ENCODE results near the gene DYSF. TPM values are rescaled to one million over a fixed set of nuclear protein-coding genes. Genes with fewer than 3 reads are reported as not detected.

Gene DYSF
- total RNA-seq, 2 donors from 2014 or later: 0.77 to 1.6 TPM

- DNase-seq: no peak
- H3K4me3 Mint-ChIP-seq: no peak overlapping the region
- no peaks in the 10 kb centered on the region for H3K36me3 Mint-ChIP-seq (ENCODE audit: insufficient read depth in 2 of 2)
- ATAC-seq (replicated peaks in 1 of 2): no peak
- no peaks in the 10 kb centered on the region for H3K4me1 Mint-ChIP-seq (ENCODE audit: low read depth)
- H3K27me3 Mint-ChIP-seq (ENCODE audit: low read depth): no peaks in the 10 kb centered on the region
- no peaks in the 10 kb centered on the region for H3K9me3 Mint-ChIP-seq
- no peak overlapping the region for H3K27ac Mint-ChIP-seq
These were observed 130.5 kb downstream of the DYSF start for GRCh38 chr2:71583876-71584275.

GRCh38 chr2:71586471-71586870 is 133.1 kb downstream of the DYSF start:
- H3K27me3 Mint-ChIP-seq (ENCODE audit: low read depth): no peaks in the 10 kb centered on the region
- no peak overlapping the region for H3K27ac Mint-ChIP-seq
- ATAC-seq (replicated peaks in 1 of 2) (no peak), DNase-seq (no peak)
- no peak overlapping the region for H3K4me3 Mint-ChIP-seq
- no peaks in the 10 kb centered on the region for H3K4me1 Mint-ChIP-seq (ENCODE audit: low read depth)
- H3K9me3 Mint-ChIP-seq: no peaks in the 10 kb centered on the region
- no peaks in the 10 kb centered on the region for H3K36me3 Mint-ChIP-seq (ENCODE audit: insufficient read depth in 2 of 2)

GRCh38 chr2:71587509-71588073 is 134.2 kb downstream of the DYSF start:
- Mint-ChIP-seq H3K4me3 (no peak overlapping the region), H3K9me3 (no peaks in the 10 kb centered on the region), H3K27ac (no peak overlapping the region), H3K4me1 (ENCODE audit: low read depth) (no peaks in the 10 kb centered on the region), H3K36me3 (ENCODE audit: insufficient read depth in 2 of 2) (no peaks in the 10 kb centered on the region), H3K27me3 (ENCODE audit: low read depth) (no peaks in the 10 kb centered on the region)
- DNase-seq (no peak), ATAC-seq (replicated peaks in 1 of 2) (no peak)

- Mint-ChIP-seq H3K4me1 (ENCODE audit: low read depth) (no peaks in the 10 kb centered on the region), H3K27ac (no peak overlapping the region), H3K4me3 (no peak overlapping the region), H3K36me3 (ENCODE audit: insufficient read depth in 2 of 2) (no peaks in the 10 kb centered on the region), H3K27me3 (ENCODE audit: low read depth) (no peaks in the 10 kb centered on the region), H3K9me3 (no peaks in the 10 kb centered on the region)
- DNase-seq (no peak), ATAC-seq (replicated peaks in 1 of 2) (no peak)
These were observed 135.3 kb downstream of the DYSF start for GRCh38 chr2:71588497-71589170.

GRCh38 chr2:71589763-71590162 is 136.4 kb downstream of the DYSF start:
- Mint-ChIP-seq H3K27ac (no peak overlapping the region), H3K36me3 (ENCODE audit: insufficient read depth in 2 of 2) (no peaks in the 10 kb centered on the region), H3K27me3 (ENCODE audit: low read depth) (no peaks in the 10 kb centered on the region), H3K4me1 (ENCODE audit: low read depth) (no peaks in the 10 kb centered on the region), H3K4me3 (no peak overlapping the region), H3K9me3 (no peaks in the 10 kb centered on the region)
- DNase-seq (no peak), ATAC-seq (replicated peaks in 1 of 2) (no peak)

- Mint-ChIP-seq H3K4me1 (ENCODE audit: low read depth) (no peaks in the 10 kb centered on the region), H3K27ac (no peak overlapping the region)
These were observed 137.7 kb downstream of the DYSF start for GRCh38 chr2:71591044-71591443.

GRCh38 chr2:71592181-71592711 is 138.9 kb downstream of the DYSF start:
- ATAC-seq (replicated peaks in 1 of 2): no peak
- no peaks in the 10 kb centered on the region for H3K4me1 Mint-ChIP-seq (ENCODE audit: low read depth)
- no peak overlapping the region for H3K4me3 Mint-ChIP-seq
- no peaks in the 10 kb centered on the region for H3K36me3 Mint-ChIP-seq (ENCODE audit: insufficient read depth in 2 of 2)
- no peak for DNase-seq
- H3K27me3 Mint-ChIP-seq (ENCODE audit: low read depth): no peaks in the 10 kb centered on the region
- H3K9me3 Mint-ChIP-seq: no peaks in the 10 kb centered on the region
- H3K27ac Mint-ChIP-seq: no peak overlapping the region

More at GRCh38 chr2:71591044-71591443, 137.7 kb downstream of the DYSF start:
- Mint-ChIP-seq H3K9me3 (no peaks in the 10 kb centered on the region), H3K36me3 (ENCODE audit: insufficient read depth in 2 of 2) (no peaks in the 10 kb centered on the region), H3K4me3 (no peak overlapping the region), H3K27me3 (ENCODE audit: low read depth) (no peaks in the 10 kb centered on the region)
- ATAC-seq (replicated peaks in 1 of 2): no peak
- DNase-seq: no peak

- ATAC-seq (replicated peaks in 1 of 2): no peak
- no peaks in the 10 kb centered on the region for H3K27me3 Mint-ChIP-seq (ENCODE audit: low read depth)
- no peaks in the 10 kb centered on the region for H3K9me3 Mint-ChIP-seq
- no peak overlapping the region for H3K4me3 Mint-ChIP-seq
- H3K36me3 Mint-ChIP-seq (ENCODE audit: insufficient read depth in 2 of 2): no peaks in the 10 kb centered on the region
- no peaks in the 10 kb centered on the region for H3K4me1 Mint-ChIP-seq (ENCODE audit: low read depth)
- H3K27ac Mint-ChIP-seq: no peak overlapping the region
- DNase-seq: no peak
These were observed 142.2 kb downstream of the DYSF start for GRCh38 chr2:71595569-71595968.

- Mint-ChIP-seq H3K9me3 (no peaks in the 10 kb centered on the region), H3K4me1 (ENCODE audit: low read depth) (no peaks in the 10 kb centered on the region), H3K36me3 (ENCODE audit: insufficient read depth in 2 of 2) (no peaks in the 10 kb centered on the region), H3K27ac (no peak overlapping the region), H3K27me3 (ENCODE audit: low read depth) (no peaks in the 10 kb centered on the region), H3K4me3 (no peak overlapping the region)
- ATAC-seq (replicated peaks in 1 of 2) (no peak), DNase-seq (no peak)
These were observed 142.7 kb downstream of the DYSF start for GRCh38 chr2:71596011-71596410.

GRCh38 chr2:71597756-71598155 is 144.4 kb downstream of the DYSF start:
- no peaks in the 10 kb centered on the region for H3K4me1 Mint-ChIP-seq (ENCODE audit: low read depth)
- peaks cover 17% of the 10 kb centered on the region for H3K27me3 Mint-ChIP-seq (ENCODE audit: low read depth)
- ATAC-seq (replicated peaks in 1 of 2): no peak
- no peaks in the 10 kb centered on the region for H3K36me3 Mint-ChIP-seq (ENCODE audit: insufficient read depth in 2 of 2)
- H3K27ac Mint-ChIP-seq: no peak overlapping the region
- no peaks in the 10 kb centered on the region for H3K9me3 Mint-ChIP-seq
- no peak overlapping the region for H3K4me3 Mint-ChIP-seq
- no peak for DNase-seq

GRCh38 chr2:71598526-71598925 is 145.2 kb downstream of the DYSF start:
- Mint-ChIP-seq H3K9me3 (no peaks in the 10 kb centered on the region), H3K27me3 (ENCODE audit: low read depth) (peaks cover 23% of the 10 kb centered on the region), H3K27ac (no peak overlapping the region)

GRCh38 chr2:71599038-71599437 is 145.7 kb downstream of the DYSF start:
- no peak overlapping the region for H3K4me3 Mint-ChIP-seq
- no peaks in the 10 kb centered on the region for H3K9me3 Mint-ChIP-seq
- DNase-seq (no peak), ATAC-seq (replicated peaks in 1 of 2) (no peak)
- H3K4me1 Mint-ChIP-seq (ENCODE audit: low read depth): peaks cover 6% of the 10 kb centered on the region
- H3K27ac Mint-ChIP-seq: no peak overlapping the region
- H3K27me3 Mint-ChIP-seq (ENCODE audit: low read depth): peaks cover 23% of the 10 kb centered on the region
- no peaks in the 10 kb centered on the region for H3K36me3 Mint-ChIP-seq (ENCODE audit: insufficient read depth in 2 of 2)

More at GRCh38 chr2:71598526-71598925, 145.2 kb downstream of the DYSF start:
- no peak for ATAC-seq (replicated peaks in 1 of 2)
- peaks cover 6% of the 10 kb centered on the region for H3K4me1 Mint-ChIP-seq (ENCODE audit: low read depth)
- no peak overlapping the region for H3K4me3 Mint-ChIP-seq
- no peak for DNase-seq
- no peaks in the 10 kb centered on the region for H3K36me3 Mint-ChIP-seq (ENCODE audit: insufficient read depth in 2 of 2)

- Mint-ChIP-seq H3K36me3 (ENCODE audit: insufficient read depth in 2 of 2) (no peaks in the 10 kb centered on the region), H3K4me1 (ENCODE audit: low read depth) (peaks cover 6% of the 10 kb centered on the region), H3K27me3 (ENCODE audit: low read depth) (peaks cover 27% of the 10 kb centered on the region), H3K4me3 (no peak overlapping the region), H3K27ac (no peak overlapping the region), H3K9me3 (no peaks in the 10 kb centered on the region)
- no peak for ATAC-seq (replicated peaks in 1 of 2)
- DNase-seq: no peak
These were observed 146.4 kb downstream of the DYSF start for GRCh38 chr2:71599646-71600236.
